ENCODE data around the gene STAG2. TPM values are rescaled to one million over a fixed set of nuclear protein-coding genes. Genes with fewer than 3 reads are reported as not detected.

The STAG2 gene
- polyA plus RNA-seq, 3 donors: 15.6 to 35.3 (median 20.1) TPM

DNA sequence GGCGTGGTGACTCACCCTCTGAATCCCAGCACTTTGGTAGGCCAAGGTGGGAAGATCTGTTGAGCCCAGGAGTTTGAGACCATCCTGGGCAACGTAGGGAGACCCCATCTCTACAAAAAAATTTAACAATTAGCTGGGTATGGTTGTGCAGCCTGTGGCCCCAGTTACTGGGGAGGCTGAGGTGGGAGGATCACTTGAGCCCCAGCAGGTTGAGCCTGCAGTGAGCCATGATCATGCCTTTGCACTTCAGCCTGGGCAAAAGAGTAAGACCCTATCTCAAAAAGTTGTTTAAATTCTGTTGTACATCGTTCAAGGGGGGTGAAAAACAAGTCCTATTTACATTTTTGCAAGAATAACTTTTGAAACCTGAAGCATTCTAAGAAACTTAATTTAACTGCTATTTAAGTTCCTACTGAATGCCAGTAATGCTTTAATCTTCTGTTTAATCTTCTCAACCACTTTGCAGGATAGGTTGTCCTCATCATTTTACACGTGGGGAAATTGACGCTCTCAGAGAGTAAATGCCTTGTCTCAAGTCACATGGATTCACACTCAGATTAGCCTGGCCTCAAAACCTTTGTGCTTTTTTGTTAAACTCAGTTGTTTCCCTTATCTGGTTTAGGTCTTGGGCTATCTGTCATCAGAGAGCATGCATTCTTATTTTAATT, 7.0 kb downstream of the STAG2 start:
- WGBS, 3 donors: 53 to 69% (median 60%) methylated on average over 5 of the region's 5 CpGs

DNA sequence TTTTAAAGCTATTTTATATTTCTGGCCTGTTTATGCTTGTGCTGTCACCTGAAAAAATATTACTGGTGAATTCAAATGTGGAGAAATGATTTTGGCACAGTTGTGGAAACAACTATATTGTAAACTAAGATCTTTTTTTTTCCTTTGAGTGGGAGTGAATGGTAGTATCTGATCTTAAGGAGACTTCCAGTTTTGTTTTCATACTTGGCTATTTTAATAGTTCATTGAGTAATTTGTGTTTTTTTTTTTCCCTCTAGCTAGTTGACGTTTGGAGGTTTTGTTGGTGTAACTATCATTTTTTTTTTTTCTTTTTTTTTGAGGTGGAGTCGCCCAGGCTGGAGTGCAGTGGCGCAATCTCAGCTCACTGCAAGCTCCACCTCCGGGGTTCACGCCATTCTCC, 10.5 kb downstream of the STAG2 start:
- 25 to 46% (median 28%) methylated on average over 2 to 5 of the region's 5 CpGs for WGBS, 3 donors

More for the DNA sequence above, 7.0 kb downstream of the STAG2 start:
- H3K27ac ChIP-seq (ENCODE audit: low read depth, low read length): no peak overlapping the region

DNA sequence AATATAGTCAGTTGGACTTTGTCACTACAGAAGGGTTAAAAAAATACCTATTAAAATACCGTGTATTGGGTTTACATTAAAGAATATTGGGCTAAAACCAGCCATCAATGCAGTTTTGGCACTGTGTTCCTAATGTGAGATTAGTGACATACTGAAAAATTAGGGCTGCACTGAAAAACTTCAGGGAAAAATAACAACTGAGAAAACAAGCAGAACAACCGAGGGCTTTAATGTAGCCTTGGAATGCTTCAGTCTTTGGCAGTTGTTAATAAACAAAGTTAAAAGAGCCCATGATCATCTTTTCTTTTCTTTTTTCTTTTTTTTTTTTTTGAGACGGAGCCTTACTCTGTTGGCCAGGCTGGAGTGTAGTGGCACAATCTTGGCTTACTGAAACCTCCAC, 12.4 kb downstream of the STAG2 start:
- 10 to 53% (median 42%) methylated on average over 3 of the region's 3 CpGs for WGBS, 3 donors
- H3K27ac ChIP-seq (ENCODE audit: low read depth, low read length): no peak overlapping the region

More for the DNA sequence above, 10.5 kb downstream of the STAG2 start:
- no peak overlapping the region for H3K27ac ChIP-seq (ENCODE audit: low read depth, low read length)

DNA sequence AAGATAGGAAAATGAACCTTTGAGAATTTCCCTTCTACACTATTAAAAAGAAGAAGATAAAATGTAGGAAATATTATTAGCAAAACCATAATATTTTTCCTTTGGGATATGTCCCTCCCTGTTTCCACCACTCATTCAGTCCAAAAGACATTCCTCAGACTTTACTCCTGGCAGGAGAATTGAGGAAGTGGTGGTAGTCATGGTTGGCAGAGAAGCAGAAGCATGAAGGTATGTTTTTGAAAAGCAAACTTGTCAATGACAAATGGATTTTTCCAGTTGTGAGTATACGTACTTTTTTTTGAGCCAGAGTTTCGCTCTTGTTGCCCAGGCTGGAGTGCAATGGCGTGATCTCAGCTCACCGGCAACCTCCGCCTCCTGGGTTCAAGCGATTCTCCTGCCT, 13.7 kb downstream of the STAG2 start:
- WGBS, 3 donors: 45 to 70% (median 54%) methylated on average over 6 of the region's 6 CpGs
- no peak overlapping the region for H3K27ac ChIP-seq (ENCODE audit: low read depth, low read length)

DNA sequence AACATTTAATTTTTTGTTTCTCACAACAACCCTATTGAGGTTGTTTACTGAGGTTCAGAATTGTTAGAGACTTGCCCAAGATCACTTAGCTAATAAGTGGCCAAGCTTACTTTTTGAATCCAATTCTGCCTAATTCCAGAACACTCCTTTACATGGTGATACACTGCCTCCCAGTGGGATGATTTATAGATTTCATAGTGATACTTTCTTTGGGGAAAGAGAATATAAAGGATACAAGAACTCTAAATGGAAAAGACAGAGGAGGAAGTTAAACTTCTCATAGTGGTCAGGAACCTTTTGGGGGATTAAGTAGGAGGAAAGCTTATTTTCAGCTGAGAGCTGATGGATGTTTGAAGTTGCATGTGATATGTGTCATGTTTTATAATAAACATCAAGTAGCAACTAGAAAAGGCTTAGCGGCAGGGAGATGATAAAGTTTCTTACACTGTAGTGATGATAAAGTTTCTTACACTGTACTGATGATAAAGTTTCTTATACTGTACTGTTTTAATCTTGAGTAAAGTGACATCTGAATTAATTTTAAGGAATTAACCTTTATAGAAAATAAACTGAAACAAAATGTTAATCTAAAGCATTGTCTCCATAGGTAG, 15.3 kb downstream of the STAG2 start:
- 18 to 80% (median 74%) methylated on average over 1 of the region's 1 CpG for whole genome bisulfite sequencing, 3 donors
- no peak overlapping the region for H3K27ac ChIP-seq (ENCODE audit: low read depth, low read length)

DNA sequence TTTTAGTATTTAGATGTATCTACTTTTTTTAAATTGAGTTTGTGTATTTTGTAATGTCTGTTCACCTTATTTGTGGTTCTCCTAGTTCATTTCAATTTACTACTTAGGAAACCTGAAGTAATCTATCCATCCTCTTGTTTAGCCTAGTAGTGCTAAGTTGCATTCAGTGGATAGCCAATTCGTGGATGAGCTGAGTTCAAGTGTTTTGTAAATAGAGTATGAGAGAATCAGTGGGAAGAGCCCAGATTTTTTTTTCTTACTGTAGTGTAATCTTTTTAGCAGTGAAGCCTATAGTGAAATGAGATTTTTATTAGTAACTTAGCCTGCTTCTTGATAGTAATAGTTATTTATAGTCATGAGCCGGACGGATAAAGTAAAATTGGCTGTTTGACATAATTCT, 21.7 kb downstream of the STAG2 start:
- WGBS, 3 donors: 21 to 54% (median 48%) methylated on average over 3 of the region's 3 CpGs
- no peak overlapping the region for H3K27ac ChIP-seq (ENCODE audit: low read depth, low read length)

DNA sequence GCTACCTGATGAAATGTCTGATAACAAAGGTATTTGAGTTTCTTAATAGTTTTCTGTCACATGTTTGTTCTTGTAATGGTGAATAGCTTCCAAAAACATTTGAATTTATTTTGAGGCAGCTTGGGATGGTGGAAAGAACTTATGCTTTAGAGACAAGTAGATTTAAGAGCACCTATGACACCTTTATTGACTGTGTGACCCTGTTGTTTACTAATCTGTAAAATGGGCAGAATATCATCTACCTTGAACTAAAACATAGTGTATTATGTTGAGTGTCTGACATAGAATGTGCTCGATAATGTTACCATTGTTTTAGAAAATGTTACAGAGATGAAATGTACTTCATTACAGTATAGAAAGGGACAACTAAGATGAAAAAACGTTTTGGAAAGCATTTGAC, 24.9 kb downstream of the STAG2 start:
- WGBS, 3 donors: 50 to 68% (median 65%) methylated on average over 2 of the region's 2 CpGs
- H3K27ac ChIP-seq (ENCODE audit: low read depth, low read length): no peak overlapping the region

DNA sequence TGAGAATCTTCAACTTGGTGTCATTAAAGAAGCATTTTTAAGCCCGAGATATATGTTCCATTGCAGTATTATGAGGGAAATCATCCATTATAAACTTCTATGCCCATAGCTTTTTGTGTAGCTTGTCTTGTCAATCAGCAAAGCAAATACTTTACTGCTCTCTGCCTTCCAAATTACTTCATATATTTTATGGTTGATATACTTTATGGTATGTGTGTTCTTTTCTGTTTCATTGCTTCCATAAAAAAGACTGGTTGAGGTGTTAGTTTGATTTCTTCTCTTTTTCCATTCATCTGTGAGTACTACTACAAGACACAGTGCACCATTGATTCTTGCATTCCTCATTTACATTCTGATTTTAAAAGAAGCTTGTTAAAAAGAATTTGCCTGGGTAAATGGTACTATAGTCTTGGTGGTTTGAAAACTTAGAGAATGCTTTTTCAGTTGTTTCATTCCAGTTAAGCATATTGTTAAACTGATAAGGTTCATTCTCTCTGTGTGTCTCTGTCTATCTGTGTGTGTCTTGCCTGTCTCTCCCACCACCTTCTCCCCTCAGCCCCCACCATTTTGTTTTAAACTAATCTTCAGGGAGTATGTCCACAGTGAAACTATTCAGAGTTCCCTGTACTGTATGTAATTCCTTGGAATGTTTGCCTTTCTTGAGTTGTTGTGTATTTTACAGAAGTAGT, 27.1 kb downstream of the STAG2 start:
- 55 to 100% (median 91%) methylated on average over 1 of the region's 1 CpG for WGBS, 3 donors

DNA sequence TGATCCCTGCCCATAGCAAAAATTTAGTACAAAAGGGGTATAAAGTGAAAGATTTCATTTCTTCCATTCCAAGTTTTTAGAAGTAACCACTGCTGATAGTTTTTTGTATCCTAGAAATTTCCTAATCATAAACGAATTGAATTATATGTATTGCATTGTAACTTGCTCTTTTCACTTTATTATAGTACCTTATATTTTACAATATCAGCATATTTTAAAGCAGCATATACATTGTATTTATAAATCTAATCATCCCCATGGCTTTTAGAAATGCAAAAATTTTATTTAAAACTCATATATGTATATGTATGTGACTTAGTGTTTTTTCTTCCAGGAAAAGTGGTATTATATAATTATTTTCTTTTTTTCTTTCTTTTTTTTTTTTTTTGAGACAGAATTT, 27.7 kb downstream of the STAG2 start:
- H3K27ac ChIP-seq (ENCODE audit: low read depth, low read length): no peak overlapping the region
- 47 to 66% (median 55%) methylated on average over 1 of the region's 1 CpG for WGBS, 3 donors

More for the DNA sequence above, 27.1 kb downstream of the STAG2 start:
- H3K27ac ChIP-seq (ENCODE audit: low read depth, low read length): no peak overlapping the region

DNA sequence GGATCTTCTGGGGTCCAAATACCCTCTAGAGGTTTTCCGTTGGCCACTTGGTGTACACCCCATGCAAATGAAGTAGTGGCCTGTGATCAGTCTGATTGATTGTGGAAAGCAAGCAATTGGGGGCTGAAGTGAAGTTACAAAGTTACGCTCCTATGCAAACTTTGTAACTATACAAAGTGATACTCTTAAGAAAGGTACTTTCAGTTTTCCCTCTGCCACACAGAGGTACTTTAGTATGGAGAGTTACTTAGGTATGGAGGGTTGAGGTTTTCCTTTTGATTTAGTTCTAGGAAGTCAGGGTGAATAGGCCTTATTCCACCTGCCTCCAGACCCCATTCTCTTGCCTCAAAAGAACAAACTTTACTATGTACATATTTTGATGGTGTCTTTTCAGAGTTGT, 28.7 kb downstream of the STAG2 start:
- H3K27ac ChIP-seq (ENCODE audit: low read depth, low read length): no peak overlapping the region
- WGBS, 3 donors: 77 to 100% (median 98%) methylated on average over 2 of the region's 2 CpGs

DNA sequence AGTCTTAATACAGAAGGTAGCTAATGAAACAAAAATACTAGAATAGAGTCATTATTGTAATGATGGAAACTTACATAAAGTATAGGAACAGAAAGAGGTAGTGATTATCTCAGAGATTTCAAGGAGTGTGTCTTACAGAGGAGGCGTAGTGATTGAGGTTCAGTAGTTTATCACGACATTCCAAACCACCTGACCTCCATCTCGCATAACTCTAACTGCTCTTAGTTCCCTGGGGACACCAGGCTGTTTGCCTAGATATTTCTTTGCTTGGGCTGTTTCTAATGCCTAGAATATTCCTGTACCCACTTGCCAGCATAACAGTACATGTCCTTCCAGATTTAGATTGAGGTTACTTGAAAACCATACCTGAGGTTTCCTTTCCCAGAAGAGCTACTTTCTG, 29.1 kb downstream of the STAG2 start:
- 44 to 63% (median 49%) methylated on average over 3 of the region's 3 CpGs for WGBS, 3 donors
- H3K27ac ChIP-seq (ENCODE audit: low read depth, low read length): no peak overlapping the region

DNA sequence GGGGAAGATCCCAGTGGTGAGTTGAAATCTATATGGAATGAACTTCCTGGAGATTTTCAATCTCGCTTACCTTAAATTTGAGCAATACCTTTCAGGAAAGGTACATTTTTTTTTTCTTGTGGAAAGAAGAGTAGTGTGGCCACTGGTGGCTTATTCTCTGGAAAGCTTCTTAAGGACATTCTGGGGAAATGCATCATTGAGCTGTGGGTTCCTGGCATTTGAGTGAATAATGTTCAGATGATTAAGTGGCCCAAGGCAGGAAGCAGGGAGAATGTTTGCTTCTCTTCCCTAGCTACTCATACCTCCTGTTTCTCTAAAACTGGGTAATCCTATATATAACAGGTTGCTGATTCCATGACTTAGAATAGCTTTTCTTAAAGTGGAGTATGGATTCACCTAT, 31.8 kb downstream of the STAG2 start:
- no peak overlapping the region for H3K27ac ChIP-seq (ENCODE audit: low read depth, low read length)
- WGBS, 3 donors: 86 to 100% (median 87%) methylated on average over 1 of the region's 1 CpG

DNA sequence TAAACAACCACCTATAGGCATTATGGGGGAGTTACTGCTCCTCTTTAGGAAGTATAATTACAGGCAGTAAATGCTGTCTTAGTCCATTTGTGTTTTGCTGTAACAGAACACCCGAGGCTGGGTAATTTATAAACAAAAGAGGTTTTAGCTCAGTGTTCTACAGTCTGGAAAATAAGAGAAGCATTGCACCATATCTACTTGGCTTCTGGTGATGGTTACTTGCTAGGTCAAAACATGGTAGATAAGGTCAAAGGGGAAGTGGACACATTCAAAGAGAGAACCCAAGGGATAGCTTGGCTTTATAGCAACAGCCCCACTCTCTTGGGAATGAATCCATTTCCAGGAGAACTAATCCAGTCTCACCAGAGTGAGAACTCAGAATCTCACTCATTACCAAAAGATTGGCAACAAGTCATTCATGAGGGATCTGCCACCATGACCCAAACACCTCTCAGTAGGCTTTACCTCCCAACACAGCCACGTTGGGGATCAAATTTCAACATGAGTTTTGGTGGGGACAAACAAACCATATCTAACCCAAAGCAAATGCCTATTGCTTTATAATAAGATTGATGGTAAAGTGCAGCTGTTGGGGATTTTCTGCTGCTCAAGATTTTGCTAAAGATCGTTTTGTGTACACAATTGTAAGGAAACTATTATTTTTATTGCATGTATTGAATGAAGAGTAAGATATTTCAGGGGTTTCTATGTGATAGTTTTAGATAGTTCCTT, 32.6 kb downstream of the STAG2 start:
- H3K27ac ChIP-seq (ENCODE audit: low read depth, low read length): no peak overlapping the region
- 26 to 32% (median 27%) methylated on average over 3 of the region's 3 CpGs for WGBS, 3 donors

DNA sequence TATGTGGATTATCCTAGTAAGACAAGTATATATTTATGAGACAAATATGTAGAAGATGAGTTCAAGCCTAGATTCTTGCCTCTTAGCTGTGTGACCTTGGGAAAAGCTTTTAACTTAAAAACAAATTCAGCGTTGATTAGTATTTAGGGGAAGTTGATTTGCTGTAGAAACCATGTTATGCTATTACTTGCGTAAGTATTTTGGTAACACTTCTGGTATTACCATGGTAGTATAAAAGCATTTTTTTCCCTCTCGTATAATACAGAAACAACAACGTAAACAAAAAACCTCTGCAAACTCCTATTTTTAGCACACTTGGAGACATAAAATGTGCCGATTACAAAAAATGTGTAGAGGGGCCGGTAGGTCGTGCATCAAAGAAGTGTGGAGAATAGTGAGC, 33.2 kb downstream of the STAG2 start:
- WGBS, 3 donors: 59 to 75% (median 69%) methylated on average over 7 of the region's 7 CpGs
- H3K27ac ChIP-seq (ENCODE audit: low read depth, low read length): no peak overlapping the region

DNA sequence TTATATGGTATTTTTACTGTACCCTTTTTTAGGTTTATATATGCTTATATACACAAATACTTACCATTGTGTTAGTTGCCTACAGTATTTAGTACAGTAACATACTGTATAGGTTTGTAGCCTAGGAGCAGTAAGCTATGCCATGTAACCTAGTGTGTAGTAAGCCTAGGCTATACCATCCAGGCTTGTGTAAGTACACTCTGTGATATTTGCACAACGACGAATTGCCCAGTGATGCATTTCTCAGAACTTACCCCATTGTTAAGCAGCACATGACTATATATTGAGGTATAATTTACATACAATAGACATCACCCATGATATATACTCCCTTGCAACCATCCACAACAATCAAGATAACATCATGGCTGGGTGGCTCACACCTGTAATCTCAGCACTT, 40.1 kb downstream of the STAG2 start:
- WGBS, 3 donors: 73 to 79% (median 77%) methylated on average over 2 of the region's 2 CpGs
- H3K27ac ChIP-seq (ENCODE audit: low read depth, low read length): no peak overlapping the region

DNA sequence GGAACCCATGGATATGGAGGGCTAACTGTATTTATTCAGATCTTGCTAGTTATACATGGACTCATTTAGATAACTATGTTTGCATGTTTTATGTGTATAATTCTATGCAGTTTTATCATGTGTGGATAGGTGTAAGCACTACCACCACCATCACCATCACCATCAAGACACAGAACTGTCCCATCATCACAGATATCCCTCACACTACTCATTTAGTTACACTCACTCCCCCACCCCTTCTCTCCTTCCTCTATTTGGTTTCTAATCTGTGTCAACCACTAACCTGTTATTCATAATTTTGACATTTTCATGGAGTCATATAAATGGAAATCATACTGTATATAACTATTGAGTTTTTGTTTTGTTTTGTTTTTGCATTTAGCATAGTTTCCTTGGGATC, 43.7 kb downstream of the STAG2 start:
- no peak overlapping the region for H3K27ac ChIP-seq (ENCODE audit: low read depth, low read length)

DNA sequence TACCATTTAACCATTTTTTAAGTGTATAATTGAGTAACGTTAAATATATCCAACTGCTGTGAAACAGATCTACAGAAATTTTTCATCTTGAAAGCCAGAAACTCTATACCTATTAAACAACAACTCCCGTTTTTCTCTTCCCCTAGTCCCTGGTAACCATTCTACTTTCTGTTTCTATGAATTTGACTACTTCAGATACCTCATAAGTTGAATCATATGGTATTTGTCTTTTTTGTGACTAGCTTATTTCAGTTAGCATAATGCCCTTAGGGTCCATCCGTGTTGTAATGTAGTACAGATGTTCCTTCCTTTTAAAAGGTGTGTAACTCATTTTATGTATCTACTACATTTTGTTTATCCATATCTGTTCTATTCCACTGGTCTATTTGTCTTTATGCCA, 48.7 kb downstream of the STAG2 start:
- 68 to 94% (median 80%) methylated on average over 3 of the region's 3 CpGs for WGBS, 3 donors
- H3K27ac ChIP-seq (ENCODE audit: low read depth, low read length): no peak overlapping the region

DNA sequence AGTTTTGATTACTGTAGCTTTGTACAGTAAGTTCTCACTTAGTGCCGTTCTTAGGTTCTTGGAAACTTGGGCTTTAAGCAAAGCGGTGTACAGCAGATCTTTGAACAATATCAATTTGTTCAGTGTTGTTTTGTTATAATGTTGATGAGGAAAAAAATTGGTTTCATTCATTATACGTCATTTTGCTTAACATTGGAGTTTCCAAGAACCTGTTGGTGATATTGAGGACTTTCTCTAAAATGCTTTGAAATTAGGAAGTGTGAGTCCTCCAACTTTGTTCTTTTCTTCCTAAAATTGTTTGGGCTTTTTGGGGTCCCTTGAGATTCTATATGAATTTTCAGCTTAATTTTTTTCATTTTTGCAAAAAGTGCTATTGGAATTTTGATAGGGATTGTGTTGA, 49.1 kb downstream of the STAG2 start:
- WGBS, 3 donors: 77 to 98% (median 93%) methylated on average over 3 of the region's 3 CpGs
- no peak overlapping the region for H3K27ac ChIP-seq (ENCODE audit: low read depth, low read length)

DNA sequence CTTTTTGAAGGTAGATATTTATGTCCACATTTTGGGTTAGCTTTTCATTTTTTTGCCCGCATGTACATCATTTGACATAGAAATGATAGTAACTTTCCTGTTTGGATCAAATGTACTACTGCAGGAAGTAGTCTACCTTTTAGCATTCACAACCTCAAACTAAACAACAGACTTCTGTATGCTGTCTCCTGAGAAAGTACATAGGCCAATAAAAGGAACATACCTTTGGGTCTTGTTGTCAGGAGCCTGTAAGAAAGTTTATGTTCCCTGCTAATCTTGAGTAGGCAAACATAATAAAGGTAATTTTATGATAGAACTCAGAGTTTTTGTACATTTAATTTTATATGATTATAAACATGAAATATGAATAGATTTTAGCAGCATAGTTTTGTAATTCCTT, 54.2 kb downstream of the STAG2 start:
- H3K27ac ChIP-seq (ENCODE audit: low read depth, low read length): no peak overlapping the region
- 93 to 97% (median 95%) methylated on average over 1 of the region's 1 CpG for WGBS, 3 donors

All from adipose tissue (tissue), 3 donors.